ENCODE data around the gene C17orf75. TPM values are rescaled to one million over a fixed set of nuclear protein-coding genes. Genes with fewer than 3 reads are reported as not detected.
"Not testable (repeated sequence)": the region's sequence is repeated elsewhere in the genome, so short reads cannot be mapped to it uniquely, and the experiment has no call there.

Gene C17orf75
- polyA plus RNA-seq, 3 donors, result 4.1 to 5.7 (median 5.0) TPM

DNA sequence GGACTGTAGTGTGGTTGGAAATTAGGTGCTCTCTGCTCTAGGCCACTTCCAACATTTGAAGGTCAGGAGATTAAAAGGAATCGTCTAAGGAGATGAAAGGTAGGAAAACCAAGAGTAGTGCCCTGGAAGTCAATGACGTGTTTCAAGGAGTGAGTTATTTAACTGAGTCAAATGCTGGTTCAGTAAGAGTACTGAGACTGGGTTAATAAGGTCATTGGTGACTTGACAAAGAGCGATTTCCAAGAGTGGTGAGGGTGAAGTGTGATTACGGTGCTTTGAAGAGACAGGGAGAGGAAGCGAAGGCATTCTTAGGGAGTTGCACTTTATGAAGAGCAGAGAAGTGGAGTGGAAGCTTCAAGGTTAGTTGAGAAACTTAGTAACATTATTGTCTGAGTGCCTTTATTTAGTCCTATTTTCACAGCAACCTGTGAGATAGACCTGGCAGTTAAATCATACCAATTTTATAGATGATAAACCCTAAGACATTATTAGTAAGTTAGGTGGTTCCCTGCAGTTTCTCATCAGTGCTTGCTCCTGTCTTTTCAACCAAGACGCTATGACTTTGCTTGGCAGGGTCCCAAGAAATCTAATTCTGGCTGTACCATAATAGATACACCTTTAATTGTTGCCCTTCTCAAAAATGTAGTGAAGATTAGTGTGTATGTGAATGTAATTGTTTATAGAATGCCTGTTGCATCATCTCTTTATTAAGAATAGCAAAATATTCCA, 13.8 kb upstream of the C17orf75 start:
- Histone ChIP-seq H3K4me3 (replicated peaks in 1 of 3; ENCODE audit: low read depth in 2 of 3, low read length in 3 of 3) (no peak overlapping the region), H3K36me3 (replicated peaks in 1 of 2; ENCODE audit: control insufficient read depth in 1 of 2, insufficient read depth in 2 of 2, low read length in 2 of 2) (peaks cover 64 to 90% of the 10 kb centered on the region in 2 donors), H3K27me3 (ENCODE audit: control insufficient read depth in 2 of 2, insufficient read depth in 2 of 2, low read length in 2 of 2) (no peaks in the 10 kb centered on the region), H3K9ac (ENCODE audit: insufficient read depth, low read length, poor library complexity, severe bottlenecking) (no peak overlapping the region), H3K79me2 (ENCODE audit: insufficient read depth, low read length) (peaks cover 99% of the 10 kb centered on the region), H3K9me3 (replicated peaks in 1 of 2; ENCODE audit: control insufficient read depth in 1 of 2, insufficient read depth in 1 of 2, low read length in 2 of 2) (no peaks in the 10 kb centered on the region), H3K4me1 (ENCODE audit: control insufficient read depth in 1 of 2, insufficient read depth in 2 of 2, low read length in 2 of 2) (peaks cover 16 to 41% of the 10 kb centered on the region in 2 donors), H3K27ac (ENCODE audit: low read depth in 1 of 2, low read length in 2 of 2) (peak overlapping the region in 1 of 2 donors; percentile 61), H2AFZ (ENCODE audit: insufficient read depth, low read depth, low read length, poor library complexity, severe bottlenecking) (no peak overlapping the region), H4K20me1 (ENCODE audit: insufficient read depth, low read length) (peaks cover 99% of the 10 kb centered on the region), H3K4me2 (replicated peaks; ENCODE audit: extremely low read depth, low read length, poor library complexity, severe bottlenecking) (no peak overlapping the region)
- Mint-ChIP-seq H3K4me1 (peaks cover 31% of the 10 kb centered on the region), H3K27me3 (ENCODE audit: low read depth in 3 of 3) (no peaks in the 10 kb centered on the region), H3K9me3 (no peaks in the 10 kb centered on the region), H3K36me3 (peaks cover 57 to 84% of the 10 kb centered on the region in 2 donors), H3K4me3 (peak overlapping the region in 1 of 2 donors; percentile 6), H3K27ac (peak overlapping the region in 6 of 7 donors; percentile 14 to 69 (median 37))
- WGBS (ENCODE audit: insufficient coverage), result 73% methylated on average over 4 of the region's 6 CpGs
- TF ChIP-seq, protein P1, sequence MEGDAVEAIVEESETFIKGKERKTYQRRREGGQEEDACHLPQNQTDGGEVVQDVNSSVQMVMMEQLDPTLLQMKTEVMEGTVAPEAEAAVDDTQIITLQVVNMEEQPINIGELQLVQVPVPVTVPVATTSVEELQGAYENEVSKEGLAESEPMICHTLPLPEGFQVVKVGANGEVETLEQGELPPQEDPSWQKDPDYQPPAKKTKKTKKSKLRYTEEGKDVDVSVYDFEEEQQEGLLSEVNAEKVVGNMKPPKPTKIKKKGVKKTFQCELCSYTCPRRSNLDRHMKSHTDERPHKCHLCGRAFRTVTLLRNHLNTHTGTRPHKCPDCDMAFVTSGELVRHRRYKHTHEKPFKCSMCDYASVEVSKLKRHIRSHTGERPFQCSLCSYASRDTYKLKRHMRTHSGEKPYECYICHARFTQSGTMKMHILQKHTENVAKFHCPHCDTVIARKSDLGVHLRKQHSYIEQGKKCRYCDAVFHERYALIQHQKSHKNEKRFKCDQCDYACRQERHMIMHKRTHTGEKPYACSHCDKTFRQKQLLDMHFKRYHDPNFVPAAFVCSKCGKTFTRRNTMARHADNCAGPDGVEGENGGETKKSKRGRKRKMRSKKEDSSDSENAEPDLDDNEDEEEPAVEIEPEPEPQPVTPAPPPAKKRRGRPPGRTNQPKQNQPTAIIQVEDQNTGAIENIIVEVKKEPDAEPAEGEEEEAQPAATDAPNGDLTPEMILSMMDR (IDR thresholded peaks at IDR 0.05), result no peak
- intact Hi-C loops (cut with micrococcal nuclease), result loop anchor here in 1 of 2 donors (5.0 kb wide), 1 partner anchor 104 kb away; no protein-coding TSS in a partner anchor
- no peak for DNase-seq

DNA sequence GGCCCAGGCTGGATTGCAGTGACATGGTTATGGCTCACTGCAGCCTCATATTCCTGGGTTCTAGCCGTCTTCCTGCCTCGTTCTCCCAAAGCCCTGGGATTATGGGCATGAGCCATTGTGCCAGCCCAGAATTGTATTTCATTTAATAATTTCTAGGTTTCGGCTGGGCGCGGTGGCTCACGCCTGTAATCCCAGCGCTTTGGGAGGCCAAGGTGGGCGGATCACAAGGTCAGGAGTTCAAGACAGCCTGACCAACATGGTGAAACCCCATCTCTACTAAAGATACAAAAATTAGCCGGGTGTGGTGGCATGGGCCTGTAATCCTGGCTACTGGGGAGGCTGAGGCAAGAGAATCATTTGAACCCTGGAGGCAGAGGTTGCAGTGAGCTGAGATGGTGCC, 10.8 kb upstream of the C17orf75 start:
- H3K4me3 Mint-ChIP-seq; H3K9ac ChIP-seq (ENCODE audit: insufficient read depth, low read length, poor library complexity, severe bottlenecking); H3K9me3 ChIP-seq (replicated peaks in 1 of 2; ENCODE audit: control insufficient read depth in 1 of 2, insufficient read depth in 1 of 2, low read length in 2 of 2); H2AFZ ChIP-seq (ENCODE audit: insufficient read depth, low read depth, low read length, poor library complexity, severe bottlenecking); DNase-seq; H3K27me3 ChIP-seq (ENCODE audit: control insufficient read depth in 2 of 2, insufficient read depth in 2 of 2, low read length in 2 of 2); H3K9me3 Mint-ChIP-seq; H3K27me3 Mint-ChIP-seq (ENCODE audit: low read depth in 3 of 3): not testable (repeated sequence)
- 94% methylated on average over 8 of the region's 9 CpGs for WGBS (ENCODE audit: insufficient coverage)
- H3K27ac Mint-ChIP-seq, result peak overlapping the region in 4 of 7 donors; percentile 25 to 70 (median 32)
- Histone ChIP-seq H3K4me1 (ENCODE audit: control insufficient read depth in 1 of 2, insufficient read depth in 2 of 2, low read length in 2 of 2) (peaks cover 25 to 51% of the 10 kb centered on the region in 2 donors), H3K4me3 (replicated peaks in 1 of 3; ENCODE audit: low read depth in 2 of 3, low read length in 3 of 3) (peak overlapping the region in 1 of 3 experiments; percentile 98), H3K79me2 (ENCODE audit: insufficient read depth, low read length) (peaks cover 92% of the 10 kb centered on the region), H4K20me1 (ENCODE audit: insufficient read depth, low read length) (peaks cover 68% of the 10 kb centered on the region), H3K36me3 (replicated peaks in 1 of 2; ENCODE audit: control insufficient read depth in 1 of 2, insufficient read depth in 2 of 2, low read length in 2 of 2) (peaks cover 33 to 59% of the 10 kb centered on the region in 2 donors), H3K27ac (ENCODE audit: low read depth in 1 of 2, low read length in 2 of 2) (peak overlapping the region in 1 of 2 donors; percentile 38), H3K4me2 (replicated peaks; ENCODE audit: extremely low read depth, low read length, poor library complexity, severe bottlenecking) (peak overlapping the region; percentile 93)
- H3K36me3 Mint-ChIP-seq, result peaks cover 34 to 54% of the 10 kb centered on the region in 2 donors
- intact Hi-C loops (cut with micrococcal nuclease), result loop anchor here in 1 of 2 donors (5.0 kb wide), 1 partner anchor 90 kb away; the partner anchor contains the start of gene PSMD11
- peaks cover 37% of the 10 kb centered on the region for H3K4me1 Mint-ChIP-seq

All from CD14-positive monocyte (primary cell).